ENCODE results near the gene PRR13. TPM values are rescaled to one million over a fixed set of nuclear protein-coding genes. Genes with fewer than 3 reads are reported as not detected.
A peak's percentile ranks its signal among the peaks of the same experiment; 100 is the strongest.

PRR13 gene
- total RNA-seq, 1 experiment from 2014 or later, result 216 TPM

- TF ChIP-seq TCF7L2 (IDR thresholded peaks at IDR 0.05; ENCODE audit: borderline replicate concordance, extremely low read depth, insufficient read depth, insufficient read length) (peak; percentile 54), ELF1 (IDR thresholded peaks at IDR 0.05; ENCODE audit: borderline replicate concordance, low read depth) (no peak), YY1 (IDR thresholded peaks at IDR 0.05; ENCODE audit: extremely low read depth, insufficient replicate concordance, low read depth, low read length) (peak; percentile 47), POLR2AphosphoS5 (IDR thresholded peaks at IDR 0.05; ENCODE audit: low read depth, low read length) (0 out of 2 replicates have a peak, but pooled peaks have one; percentile 31), SP1 (IDR thresholded peaks at IDR 0.05; ENCODE audit: low read depth) (no peak; the same call in 1 of the 2 replicates)
- TF ChIP-seq, protein P1, sequence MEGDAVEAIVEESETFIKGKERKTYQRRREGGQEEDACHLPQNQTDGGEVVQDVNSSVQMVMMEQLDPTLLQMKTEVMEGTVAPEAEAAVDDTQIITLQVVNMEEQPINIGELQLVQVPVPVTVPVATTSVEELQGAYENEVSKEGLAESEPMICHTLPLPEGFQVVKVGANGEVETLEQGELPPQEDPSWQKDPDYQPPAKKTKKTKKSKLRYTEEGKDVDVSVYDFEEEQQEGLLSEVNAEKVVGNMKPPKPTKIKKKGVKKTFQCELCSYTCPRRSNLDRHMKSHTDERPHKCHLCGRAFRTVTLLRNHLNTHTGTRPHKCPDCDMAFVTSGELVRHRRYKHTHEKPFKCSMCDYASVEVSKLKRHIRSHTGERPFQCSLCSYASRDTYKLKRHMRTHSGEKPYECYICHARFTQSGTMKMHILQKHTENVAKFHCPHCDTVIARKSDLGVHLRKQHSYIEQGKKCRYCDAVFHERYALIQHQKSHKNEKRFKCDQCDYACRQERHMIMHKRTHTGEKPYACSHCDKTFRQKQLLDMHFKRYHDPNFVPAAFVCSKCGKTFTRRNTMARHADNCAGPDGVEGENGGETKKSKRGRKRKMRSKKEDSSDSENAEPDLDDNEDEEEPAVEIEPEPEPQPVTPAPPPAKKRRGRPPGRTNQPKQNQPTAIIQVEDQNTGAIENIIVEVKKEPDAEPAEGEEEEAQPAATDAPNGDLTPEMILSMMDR (IDR thresholded peaks at IDR 0.05 in 2 of 3, conservative IDR thresholded peaks at IDR 0.05 in 1 of 3; ENCODE audit: borderline replicate concordance in 1 of 3, insufficient read depth in 1 of 3, low read depth in 2 of 3, low read length in 2 of 3), result peak; percentile 30 to 63 (median 52); a peak in 5 of 6 replicates
These were observed 10.9 kb downstream of the PRR13 start (continued) for GRCh38 chr12:53452159-53453077.

DNA sequence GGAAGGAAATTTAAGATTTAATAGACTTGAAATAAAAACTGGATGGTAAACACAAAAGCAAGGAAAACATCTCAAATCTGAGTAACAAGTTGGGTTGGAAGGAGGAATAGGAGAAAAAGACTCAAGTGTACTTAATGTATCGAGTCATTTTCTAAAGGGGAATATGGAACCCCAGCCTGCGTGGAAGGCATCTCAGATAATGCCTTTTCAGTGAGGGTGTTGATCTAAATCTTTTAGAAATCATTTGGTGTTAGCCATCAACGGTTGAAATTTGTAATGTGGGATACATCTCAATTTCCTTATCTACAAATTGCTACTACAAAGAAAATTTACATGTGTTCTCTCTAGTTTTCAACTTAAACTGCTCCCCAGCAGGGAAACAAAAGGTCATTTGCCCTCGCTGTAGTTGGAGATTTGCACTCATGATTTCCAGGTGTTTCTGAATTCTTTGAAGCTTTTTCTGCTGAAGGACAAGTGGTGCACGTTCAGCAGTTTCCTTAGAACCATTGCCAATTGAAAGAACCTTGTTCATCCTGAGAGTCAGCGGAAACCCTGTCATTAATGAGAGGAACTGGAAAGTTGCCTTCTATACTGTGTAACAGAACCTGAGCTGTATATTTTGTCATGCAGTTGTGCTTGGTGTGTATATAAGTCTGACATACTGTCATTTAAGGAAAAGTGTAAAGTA lies 12.6 kb downstream of the PRR13 start:
- H3K9me3 ChIP-seq (ENCODE audit: control insufficient read depth in 1 of 2, insufficient read depth in 1 of 2, low read depth in 1 of 2, low read length in 2 of 2), result no peaks in the 10 kb centered on the region
- peaks cover 70% of the 10 kb centered on the region for H3K79me2 ChIP-seq (ENCODE audit: insufficient read depth, low read length)
- H2AFZ ChIP-seq (ENCODE audit: low read depth, low read length, poor library complexity, severe bottlenecking), result no peak overlapping the region
- intact Hi-C loops (cut with micrococcal nuclease), result loop anchor here (5.0 kb wide), 1 partner anchor 72 kb away; the partner anchor contains the start of gene SP1
- no peaks in the 10 kb centered on the region for H3K27me3 ChIP-seq (ENCODE audit: insufficient read depth, low read length)
- H4K20me1 ChIP-seq (ENCODE audit: insufficient read depth), result peaks cover 49% of the 10 kb centered on the region; the same call in 1 of the 2 replicates
- ChIA-PET CTCF (no interaction called here), RAD21 (ENCODE audit: low non-redundant PET in 1 of 2, low total read pairs in 2 of 2, uncharacterized antibody in 2 of 2, unreplicated experiment in 2 of 2) (no interaction called here), POLR2A (no interaction called here)
- H3K36me3 ChIP-seq (ENCODE audit: control insufficient read depth in 1 of 2, insufficient read depth in 2 of 2, low read length in 2 of 2), result peaks cover 44 to 55% of the 10 kb centered on the region in 2 experiments
- no peak overlapping the region for H3K27ac ChIP-seq (ENCODE audit: low read depth, low read length)
- no peak for DNase-seq (ENCODE audit: low read depth, low spot score)
- peak overlapping the region; percentile 98; the same call in 1 of the 2 replicates for H3K9ac ChIP-seq (ENCODE audit: low read length)
- H3K4me1 ChIP-seq (ENCODE audit: control insufficient read depth in 1 of 2, insufficient read depth in 2 of 2, low read length in 2 of 2), result peaks cover 0 to 14% of the 10 kb centered on the region in 2 experiments; a peak in 3 of 4 replicates
- H3K4me3 ChIP-seq (replicated peaks in 1 of 2; ENCODE audit: low read depth in 1 of 2, low read length in 2 of 2), result no peak overlapping the region
- H3K4me2 ChIP-seq (ENCODE audit: low read length), result peak overlapping the region; percentile 75; the same call in 1 of the 2 replicates
- TF ChIP-seq POLR2A (IDR thresholded peaks at IDR 0.05; ENCODE audit: borderline replicate concordance, extremely low read depth, insufficient read depth, insufficient read length) (no peak), FOSL1 (IDR thresholded peaks at IDR 0.05; ENCODE audit: low read depth) (no peak), EGR1 (IDR thresholded peaks at IDR 0.05; ENCODE audit: low read depth) (no peak), ZFX (IDR thresholded peaks at IDR 0.05) (no peak), SIN3A (IDR thresholded peaks at IDR 0.05; ENCODE audit: low read depth) (no peak)
- TF ChIP-seq, protein P2, sequence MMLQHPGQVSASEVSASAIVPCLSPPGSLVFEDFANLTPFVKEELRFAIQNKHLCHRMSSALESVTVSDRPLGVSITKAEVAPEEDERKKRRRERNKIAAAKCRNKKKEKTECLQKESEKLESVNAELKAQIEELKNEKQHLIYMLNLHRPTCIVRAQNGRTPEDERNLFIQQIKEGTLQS (IDR thresholded peaks at IDR 0.05), result no peak
- TF ChIP-seq, protein P3, sequence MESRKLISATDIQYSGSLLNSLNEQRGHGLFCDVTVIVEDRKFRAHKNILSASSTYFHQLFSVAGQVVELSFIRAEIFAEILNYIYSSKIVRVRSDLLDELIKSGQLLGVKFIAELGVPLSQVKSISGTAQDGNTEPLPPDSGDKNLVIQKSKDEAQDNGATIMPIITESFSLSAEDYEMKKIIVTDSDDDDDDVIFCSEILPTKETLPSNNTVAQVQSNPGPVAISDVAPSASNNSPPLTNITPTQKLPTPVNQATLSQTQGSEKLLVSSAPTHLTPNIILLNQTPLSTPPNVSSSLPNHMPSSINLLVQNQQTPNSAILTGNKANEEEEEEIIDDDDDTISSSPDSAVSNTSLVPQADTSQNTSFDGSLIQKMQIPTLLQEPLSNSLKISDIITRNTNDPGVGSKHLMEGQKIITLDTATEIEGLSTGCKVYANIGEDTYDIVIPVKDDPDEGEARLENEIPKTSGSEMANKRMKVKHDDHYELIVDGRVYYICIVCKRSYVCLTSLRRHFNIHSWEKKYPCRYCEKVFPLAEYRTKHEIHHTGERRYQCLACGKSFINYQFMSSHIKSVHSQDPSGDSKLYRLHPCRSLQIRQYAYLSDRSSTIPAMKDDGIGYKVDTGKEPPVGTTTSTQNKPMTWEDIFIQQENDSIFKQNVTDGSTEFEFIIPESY (IDR thresholded peaks at IDR 0.05; ENCODE audit: extremely low read depth, insufficient replicate concordance, low read length), result no peak
- TF ChIP-seq, protein P1 (IDR thresholded peaks at IDR 0.05 in 2 of 3, conservative IDR thresholded peaks at IDR 0.05 in 1 of 3; ENCODE audit: borderline replicate concordance in 1 of 3, insufficient read depth in 1 of 3, low read depth in 2 of 3, low read length in 2 of 3), result no peak
- ATAC-seq, result no peak
- no TSS peak for BruUV-seq (replicated peaks)
- no peaks in the 10 kb centered on the region for H3K9me2 ChIP-seq (ENCODE audit: insufficient read depth)

Measured in HCT116 (cell line).